Measurements from ENCODE around the gene GOLGB1.

GRCh38 chr3:121659586-121659985 lies 90.0 kb downstream of the GOLGB1 start:
- no peak for TF ChIP-seq REST (IDR thresholded peaks at IDR 0.05)
- TF ChIP-seq CTCF (IDR thresholded peaks at IDR 0.05; ENCODE audit: low read depth, low read length, missing input control) = no peak
- TF ChIP-seq NR2F2 (IDR thresholded peaks at IDR 0.05) = no peak
- no peak for TF ChIP-seq GABPA (IDR thresholded peaks at IDR 0.05 in 1 of 2, conservative IDR thresholded peaks at IDR 0.05 in 1 of 2)
- no peak for TF ChIP-seq ATF3 (IDR thresholded peaks at IDR 0.05)
- no peak for TF ChIP-seq RAD21 (IDR thresholded peaks at IDR 0.05)
- no peak for TF ChIP-seq YY1 (IDR thresholded peaks at IDR 0.05)
- TF ChIP-seq SP1 (IDR thresholded peaks at IDR 0.05) = no peak
- no peak for TF ChIP-seq EGR1 (IDR thresholded peaks at IDR 0.05; ENCODE audit: low read depth in 2 of 2)
- no peak for TF ChIP-seq MAX (IDR thresholded peaks at IDR 0.05)
- no peak for TF ChIP-seq TAF1 (conservative IDR thresholded peaks at IDR 0.05)
- TF ChIP-seq JUND (IDR thresholded peaks at IDR 0.05) = no peak
- no peak for TF ChIP-seq RXRA (IDR thresholded peaks at IDR 0.05)
- no peak for TF ChIP-seq ZBTB33 (IDR thresholded peaks at IDR 0.05)
